ENCODE measurements around the gene ST3GAL2. TPM values are rescaled to one million over a fixed set of nuclear protein-coding genes. Genes with fewer than 3 reads are reported as not detected.
"Not testable (repeated sequence)": the region's sequence is repeated elsewhere in the genome, so short reads cannot be mapped to it uniquely, and the experiment has no call there.

The ST3GAL2 gene
- polyA plus RNA-seq, 2 donors = 1.6 to 1.7 TPM

GRCh38 chr16:70419384-70420327, 19.2 kb downstream of the ST3GAL2 start:
- H3K36me3 ChIP-seq (ENCODE audit: control insufficient read depth in 2 of 2, insufficient read depth in 2 of 2, low read length in 1 of 2) = no peaks in the 10 kb centered on the region
- WGBS, 2 donors = 81 to 89% methylated on average over 14 of the region's 14 CpGs
- no peak overlapping the region for H3K27ac ChIP-seq (ENCODE audit: low read depth in 2 of 2, low read length in 1 of 2)
- no peaks in the 10 kb centered on the region for H3K27me3 ChIP-seq (ENCODE audit: control insufficient read depth in 1 of 2, insufficient read depth in 2 of 2, low read length in 2 of 2)
- H3K4me3 ChIP-seq (ENCODE audit: low read depth in 1 of 2, low read length in 2 of 2) = no peak overlapping the region
- H3K9me3 ChIP-seq (ENCODE audit: control insufficient read depth in 2 of 2, insufficient read depth in 1 of 2, low read depth in 1 of 2, low read length in 1 of 2) = no peaks in the 10 kb centered on the region
- H3K4me1 ChIP-seq (ENCODE audit: control insufficient read depth in 2 of 2, insufficient read depth in 2 of 2, low read length in 1 of 2) = peaks cover 0 to 6% of the 10 kb centered on the region in 2 donors

GRCh38 chr16:70418993-70419318, 19.9 kb downstream of the ST3GAL2 start:
- 71 to 73% methylated on average over 5 of the region's 5 CpGs for WGBS, 2 donors

GRCh38 chr16:70418274-70418992, 20.5 kb downstream of the ST3GAL2 start:
- Histone ChIP-seq H3K27me3 (ENCODE audit: control insufficient read depth in 1 of 2, insufficient read depth in 2 of 2, low read length in 2 of 2) (no peaks in the 10 kb centered on the region), H3K27ac (ENCODE audit: low read depth in 2 of 2, low read length in 1 of 2) (no peak overlapping the region), H3K9me3 (ENCODE audit: control insufficient read depth in 2 of 2, insufficient read depth in 1 of 2, low read depth in 1 of 2, low read length in 1 of 2) (no peaks in the 10 kb centered on the region), H3K4me1 (ENCODE audit: control insufficient read depth in 2 of 2, insufficient read depth in 2 of 2, low read length in 1 of 2) (peaks cover 0 to 6% of the 10 kb centered on the region in 2 donors), H3K36me3 (ENCODE audit: control insufficient read depth in 2 of 2, insufficient read depth in 2 of 2, low read length in 1 of 2) (no peaks in the 10 kb centered on the region), H3K4me3 (ENCODE audit: low read depth in 1 of 2, low read length in 2 of 2) (no peak overlapping the region)
- 65 to 79% methylated on average over 13 of the region's 13 CpGs for WGBS, 2 donors

More at GRCh38 chr16:70418993-70419318, 19.9 kb downstream of the ST3GAL2 start:
- Histone ChIP-seq H3K4me3 (ENCODE audit: low read depth in 1 of 2, low read length in 2 of 2) (no peak overlapping the region), H3K4me1 (ENCODE audit: control insufficient read depth in 2 of 2, insufficient read depth in 2 of 2, low read length in 1 of 2) (peaks cover 0 to 6% of the 10 kb centered on the region in 2 donors), H3K27me3 (ENCODE audit: control insufficient read depth in 1 of 2, insufficient read depth in 2 of 2, low read length in 2 of 2) (no peaks in the 10 kb centered on the region), H3K36me3 (ENCODE audit: control insufficient read depth in 2 of 2, insufficient read depth in 2 of 2, low read length in 1 of 2) (no peaks in the 10 kb centered on the region), H3K9me3 (ENCODE audit: control insufficient read depth in 2 of 2, insufficient read depth in 1 of 2, low read depth in 1 of 2, low read length in 1 of 2) (no peaks in the 10 kb centered on the region), H3K27ac (ENCODE audit: low read depth in 2 of 2, low read length in 1 of 2) (no peak overlapping the region)

GRCh38 chr16:70417661-70418060, 21.2 kb downstream of the ST3GAL2 start:
- H3K27ac ChIP-seq (ENCODE audit: low read depth in 2 of 2, low read length in 1 of 2) = no peak overlapping the region
- H3K4me1 ChIP-seq (ENCODE audit: control insufficient read depth in 2 of 2, insufficient read depth in 2 of 2, low read length in 1 of 2) = peaks cover 0 to 6% of the 10 kb centered on the region in 2 donors
- no peaks in the 10 kb centered on the region for H3K27me3 ChIP-seq (ENCODE audit: control insufficient read depth in 1 of 2, insufficient read depth in 2 of 2, low read length in 2 of 2)
- no peaks in the 10 kb centered on the region for H3K9me3 ChIP-seq (ENCODE audit: control insufficient read depth in 2 of 2, insufficient read depth in 1 of 2, low read depth in 1 of 2, low read length in 1 of 2)
- WGBS, 2 donors = 73 to 84% methylated on average over 7 of the region's 7 CpGs
- no peaks in the 10 kb centered on the region for H3K36me3 ChIP-seq (ENCODE audit: control insufficient read depth in 2 of 2, insufficient read depth in 2 of 2, low read length in 1 of 2)
- H3K4me3 ChIP-seq (ENCODE audit: low read depth in 1 of 2, low read length in 2 of 2) = no peak overlapping the region

- H3K4me1 ChIP-seq (ENCODE audit: control insufficient read depth in 2 of 2, insufficient read depth in 2 of 2, low read length in 1 of 2) = peaks cover 0 to 6% of the 10 kb centered on the region in 2 donors
- no peaks in the 10 kb centered on the region for H3K9me3 ChIP-seq (ENCODE audit: control insufficient read depth in 2 of 2, insufficient read depth in 1 of 2, low read depth in 1 of 2, low read length in 1 of 2)
- no peaks in the 10 kb centered on the region for H3K36me3 ChIP-seq (ENCODE audit: control insufficient read depth in 2 of 2, insufficient read depth in 2 of 2, low read length in 1 of 2)
- H3K27me3 ChIP-seq (ENCODE audit: control insufficient read depth in 1 of 2, insufficient read depth in 2 of 2, low read length in 2 of 2) = no peaks in the 10 kb centered on the region
- H3K4me3 ChIP-seq (ENCODE audit: low read depth in 1 of 2, low read length in 2 of 2) = no peak overlapping the region
- H3K27ac ChIP-seq (ENCODE audit: low read depth in 2 of 2, low read length in 1 of 2) = no peak overlapping the region
- 85 to 89% methylated on average over 17 of the region's 17 CpGs for WGBS, 2 donors
Measured at GRCh38 chr16:70416748-70417616, 21.9 kb downstream of the ST3GAL2 start.

- H3K27ac ChIP-seq (ENCODE audit: low read depth in 2 of 2, low read length in 1 of 2); H3K27me3 ChIP-seq (ENCODE audit: control insufficient read depth in 1 of 2, insufficient read depth in 2 of 2, low read length in 2 of 2); H3K4me3 ChIP-seq (ENCODE audit: low read depth in 1 of 2, low read length in 2 of 2); H3K9me3 ChIP-seq (ENCODE audit: control insufficient read depth in 2 of 2, insufficient read depth in 1 of 2, low read depth in 1 of 2, low read length in 1 of 2); H3K4me1 ChIP-seq (ENCODE audit: control insufficient read depth in 2 of 2, insufficient read depth in 2 of 2, low read length in 1 of 2); H3K36me3 ChIP-seq (ENCODE audit: control insufficient read depth in 2 of 2, insufficient read depth in 2 of 2, low read length in 1 of 2): not testable (repeated sequence)
- WGBS, 2 donors = 99% methylated on average over 4 to 5 of the region's 5 CpGs
Measured at GRCh38 chr16:70413572-70413971, 25.3 kb downstream of the ST3GAL2 start.

GRCh38 chr16:70412385-70412784, 26.5 kb downstream of the ST3GAL2 start:
- Histone ChIP-seq H3K4me3 (ENCODE audit: low read depth in 1 of 2, low read length in 2 of 2) (no peak overlapping the region), H3K9me3 (ENCODE audit: control insufficient read depth in 2 of 2, insufficient read depth in 1 of 2, low read depth in 1 of 2, low read length in 1 of 2) (no peaks in the 10 kb centered on the region), H3K4me1 (ENCODE audit: control insufficient read depth in 2 of 2, insufficient read depth in 2 of 2, low read length in 1 of 2) (no peaks in the 10 kb centered on the region), H3K27me3 (ENCODE audit: control insufficient read depth in 1 of 2, insufficient read depth in 2 of 2, low read length in 2 of 2) (no peaks in the 10 kb centered on the region), H3K27ac (ENCODE audit: low read depth in 2 of 2, low read length in 1 of 2) (no peak overlapping the region), H3K36me3 (ENCODE audit: control insufficient read depth in 2 of 2, insufficient read depth in 2 of 2, low read length in 1 of 2) (no peaks in the 10 kb centered on the region)
- 92 to 94% methylated on average over 8 of the region's 8 CpGs for WGBS, 2 donors

GRCh38 chr16:70410734-70411133, 28.2 kb downstream of the ST3GAL2 start:
- Histone ChIP-seq H3K9me3 (ENCODE audit: control insufficient read depth in 2 of 2, insufficient read depth in 1 of 2, low read depth in 1 of 2, low read length in 1 of 2) (no peaks in the 10 kb centered on the region), H3K4me3 (ENCODE audit: low read depth in 1 of 2, low read length in 2 of 2) (no peak overlapping the region), H3K27ac (ENCODE audit: low read depth in 2 of 2, low read length in 1 of 2) (no peak overlapping the region), H3K36me3 (ENCODE audit: control insufficient read depth in 2 of 2, insufficient read depth in 2 of 2, low read length in 1 of 2) (no peaks in the 10 kb centered on the region), H3K27me3 (ENCODE audit: control insufficient read depth in 1 of 2, insufficient read depth in 2 of 2, low read length in 2 of 2) (no peaks in the 10 kb centered on the region), H3K4me1 (ENCODE audit: control insufficient read depth in 2 of 2, insufficient read depth in 2 of 2, low read length in 1 of 2) (no peaks in the 10 kb centered on the region)
- WGBS, 2 donors = 85 to 87% methylated on average over 6 of the region's 6 CpGs

- H3K4me1 ChIP-seq (ENCODE audit: control insufficient read depth in 2 of 2, insufficient read depth in 2 of 2, low read length in 1 of 2) = no peaks in the 10 kb centered on the region
- WGBS, 2 donors = 74% methylated on average over 10 of the region's 10 CpGs
Measured at GRCh38 chr16:70407811-70408274, 31.1 kb downstream of the ST3GAL2 start.

More at GRCh38 chr16:70407811-70408274, 31.1 kb downstream of the ST3GAL2 start:
- Histone ChIP-seq H3K36me3 (ENCODE audit: control insufficient read depth in 2 of 2, insufficient read depth in 2 of 2, low read length in 1 of 2) (no peaks in the 10 kb centered on the region), H3K27me3 (ENCODE audit: control insufficient read depth in 1 of 2, insufficient read depth in 2 of 2, low read length in 2 of 2) (no peaks in the 10 kb centered on the region), H3K27ac (ENCODE audit: low read depth in 2 of 2, low read length in 1 of 2) (no peak overlapping the region), H3K9me3 (ENCODE audit: control insufficient read depth in 2 of 2, insufficient read depth in 1 of 2, low read depth in 1 of 2, low read length in 1 of 2) (no peaks in the 10 kb centered on the region), H3K4me3 (ENCODE audit: low read depth in 1 of 2, low read length in 2 of 2) (no peak overlapping the region)

Data from esophagus (tissue), 2 donors.